K562 (cell line): Measurements from ENCODE around the gene AKNA. TPM values are rescaled to one million over a fixed set of nuclear protein-coding genes. Genes with fewer than 3 reads are reported as not detected.

Experiments
- ATAC-seq: fragments of 200-7000 bp; cut with Tn5 transposase; 3 replicates; pipeline ENCODE4 v1.9.1; 2020; ENCODE audit warnings: moderate library complexity
- BruUV-seq: library from RNA; stranded (reverse); fragments of 400-500 nt; replicated peaks from 2 replicates; lab custom pipeline; 2021; lab: Mats Ljungman, UMichigan
- CTCF ChIA-PET: fragments of 300-600 bp; formaldehyde crosslinking; extraction: SDS; loops from one replicate; lab custom pipeline; 2021; ENCODE audit warnings: low intra/inter-chr PET ratio; lab: Yijun Ruan, JAX
- POLR2A ChIA-PET: fragments of 300-600, 350-650 bp; sonication (Branson Sonifier 250); formaldehyde crosslinking; extraction: SDS; loops from one replicate; lab custom pipeline; 2021; ENCODE audit warnings: antibody characterized with exemption, inconsistent platforms; lab: Yijun Ruan, JAX
- DNase-seq, 4 experiments: peaks; one replicate each; pipeline versions ENCODE4 v3.0.0 to v3.0.0-alpha.2; 2011 to 2018; ENCODE audit warnings: low spot score in 3 of 4, mixed read lengths in 3 of 4; ENCODE audit errors: extremely low read depth in 1 of 4
- FAIRE-seq: peaks from 2 replicates; lab custom pipeline; 2011; peaks lifted over from hg19 to GRCh38; lab: Jason Lieb, UNC
- H2AFZ ChIP-seq: 2 replicates; pipeline ENCODE4 v1.6.0; 2011; ENCODE audit warnings: low read depth, low read length, control low read depth, inconsistent platforms
- H3K27ac ChIP-seq: fragments of 200-600 bp; 3 replicates; pipeline ENCODE4 v1.8.0; 2011; ENCODE audit warnings: low read depth, mild to moderate bottlenecking, control low read depth, inconsistent platforms, low read length, moderate library complexity, mixed read lengths; ENCODE audit errors: extremely low read depth
- H3K27me3 ChIP-seq, 2 experiments: fragments of 300-600 bp in 1 of 2; 2 replicates in 1 of 2; 3 replicates in 1 of 2; pipeline versions ENCODE4 v1.6.0 to v1.8.0; 2011; ENCODE audit warnings: inconsistent platforms in 2 of 2, low read length in 2 of 2, mild to moderate bottlenecking in 1 of 2, mixed read lengths in 1 of 2, moderate library complexity in 1 of 2; ENCODE audit not compliant: control insufficient read depth in 2 of 2, insufficient read depth in 2 of 2
- H3K36me3 ChIP-seq: fragments of 300-600 bp; 3 replicates; pipeline ENCODE4 v1.8.0; 2011; ENCODE audit warnings: mild to moderate bottlenecking, low read length, inconsistent platforms; ENCODE audit not compliant: control insufficient read depth, insufficient read depth
- H3K4me1 ChIP-seq, 2 experiments: fragments of 200-600 bp in 1 of 2; replicated peaks in 1 of 2; 2 replicates in 1 of 2; 3 replicates in 1 of 2; pipeline versions ENCODE4 v1.5.1 to v1.8.0; 2011; ENCODE audit warnings: inconsistent platforms in 2 of 2, low read length in 2 of 2, mild to moderate bottlenecking in 1 of 2, mixed read lengths in 1 of 2, moderate library complexity in 1 of 2; ENCODE audit not compliant: control insufficient read depth in 2 of 2, insufficient read depth in 2 of 2
- H3K4me2 ChIP-seq: 2 replicates; pipeline ENCODE4 v1.6.1; 2011; ENCODE audit warnings: low read length, control low read depth, inconsistent platforms, mixed read lengths; ENCODE audit not compliant: insufficient read depth
- H3K4me3 ChIP-seq: fragments of 200-600 bp; sonication (generic), shearing (Covaris generic); 2 replicates; pipeline ENCODE4 v1.5.1; 2016; ENCODE audit warnings: control low read depth, inconsistent platforms
- H3K79me2 ChIP-seq: fragments of 200-600 bp; 3 replicates; pipeline ENCODE4 v1.8.0; 2011; ENCODE audit warnings: low read length, inconsistent platforms; ENCODE audit not compliant: control insufficient read depth, insufficient read depth
- H3K9ac ChIP-seq, 2 experiments: 2 replicates each; pipeline versions ENCODE4 v1.6.0 to v1.6.1; 2011; ENCODE audit warnings: low read depth in 2 of 2, low read length in 2 of 2, control low read depth in 1 of 2, inconsistent platforms in 1 of 2, mild to moderate bottlenecking in 1 of 2, mixed read lengths in 1 of 2; ENCODE audit not compliant: insufficient read depth in 1 of 2
- H3K9me1 ChIP-seq: one replicate; pipeline ENCODE4 v1.6.0; 2011; ENCODE audit warnings: inconsistent platforms, mild to moderate bottlenecking, low read length, moderate library complexity; ENCODE audit not compliant: control insufficient read depth, insufficient read depth
- H3K9me3 ChIP-seq: replicated peaks from 2 replicates; pipeline ENCODE4 v1.5.1; 2011; ENCODE audit warnings: low read depth, low read length, inconsistent platforms; ENCODE audit not compliant: control insufficient read depth, insufficient read depth
- H4K20me1 ChIP-seq: replicated peaks from 2 replicates; pipeline ENCODE4 v1.6.1; 2011; ENCODE audit warnings: low read length, inconsistent platforms, mixed read lengths; ENCODE audit not compliant: control insufficient read depth, insufficient read depth
- CTCF ChIP-seq, 3 experiments: IDR thresholded peaks in 2 of 3; conservative IDR thresholded peaks in 1 of 3; 2 replicates each; pipeline ENCODE4 v1.5.1; 2011 to 2012; ENCODE audit warnings: low read length in 3 of 3, mild to moderate bottlenecking in 3 of 3, control low read depth in 2 of 3, improper control_type of control experiment in 1 of 3, inconsistent platforms in 1 of 3, low read depth in 1 of 3, mixed read lengths in 1 of 3, moderate library complexity in 1 of 3; ENCODE audit not compliant: insufficient read depth in 2 of 3
- U2AF1 ChIP-seq: fragments of 200-400 bp; formaldehyde crosslinking; optimal IDR thresholded peaks from 2 replicates; pipeline ENCODE3; 2017; ENCODE audit warnings: mild to moderate bottlenecking, low read depth, low read length, moderate library complexity
- WGBS: fragments of 100-300 bp; shearing (Covaris generic); methylation state at CpG from one replicate; pipeline ENCODE4 v1.1.6; 2016; ENCODE audit warnings: low coverage, mixed read lengths; ENCODE audit not compliant: insufficient coverage; ENCODE audit errors: missing lambda C conversion rate; 5-methylcytosine and 5-hydroxymethylcytosine counted together
- in situ Hi-C: fragments of 300-500 bp; cut with MboI; formaldehyde crosslinking; loops from 4 replicates; pipeline ENCODE4 v1.15.0; 2018; ENCODE audit warnings: inconsistent platforms, mixed read lengths
- intact Hi-C: fragments of 100-400 bp; cut with micrococcal nuclease; formaldehyde crosslinking; loops from 2 replicates; pipeline ENCODE4 v1.14.2; 2022
- polyA plus RNA-seq, 8 experiments: library from polyadenylated mRNA; depleted of rRNA in 4 of 8; stranded (reverse) in 5 of 8; unstranded in 3 of 8; fragments of >200 nt; fragmentation: Nextera tagmentation in 2 of 8; fragmentation: Illumina TruSeq in 1 of 8; extraction: Ambion mirVana in 2 of 8; extraction: Trizol in 1 of 8; gene quantifications; 2 replicates each; pipeline versions ENCODE4 v1.2.1 to v1.2.3, GENCODE V29; 2011 to 2014; ENCODE audit warnings: inconsistent platforms in 1 of 8, missing spikeins in 1 of 8
- total RNA-seq, 7 experiments: library from RNA; depleted of rRNA in 6 of 7; stranded (reverse); fragments of >200 nt in 6 of 7; fragmentation: Illumina TruSeq in 2 of 7; extraction: Trizol in 2 of 7; gene quantifications; 2 replicates each; pipeline versions ENCODE4 v1.2.1 to v1.2.3, GENCODE V29; 2011 to 2021; ENCODE audit warnings: low replicate concordance in 1 of 7

Gene AKNA
- total and polyA plus RNA-seq, 9 of the 15 experiments (the other 6 are each of a cell fraction or from before 2014, with no cell fraction given), result 0.29 to 20.5 (median 3.9) TPM

- H3K4me3 ChIP-seq, result no peak overlapping the region
- peak; percentile 54; the same call in 2 of the 3 replicates for ATAC-seq
- H3K4me1 ChIP-seq, result no peaks in the 10 kb centered on the region
- ChIA-PET CTCF (no interaction called here), POLR2A (interaction anchor here (1.2 kb wide), 1 partner anchor 260 kb away, joined by 4 read pairs; no protein-coding TSS in a partner anchor)
- H4K20me1 ChIP-seq, result 0 out of 2 replicates have a peak, but pooled peaks cover 2% of the 10 kb centered on the region
- H3K27me3 ChIP-seq, result no peaks in the 10 kb centered on the region
- intact Hi-C loops, result no loop called here
- no peak overlapping the region for H3K9ac ChIP-seq
- BruUV-seq, result no TSS peak
- TF ChIP-seq CTCF (IDR thresholded peaks at IDR 0.05 in 2 of 3, conservative IDR thresholded peaks at IDR 0.05 in 1 of 3; ENCODE audit: insufficient read depth in 2 of 3, low read depth in 1 of 3, low read length in 3 of 3), result 0 out of 6 replicates have a peak, but pooled peaks of 1 of the 3 experiments have one; percentile 10
- TF ChIP-seq U2AF1, result no peak
- TF ChIP-seq, all 486 proteins: peak for 1
- FAIRE-seq (no peak), DNase-seq (no peak)
- Histone ChIP-seq H3K27ac (no peak overlapping the region), H3K79me2 (no peaks in the 10 kb centered on the region), H2AFZ (peak overlapping the region; percentile 40; the same call in 1 of the 2 replicates), H3K36me3 (0 out of 3 replicates have a peak, but pooled peaks cover 3% of the 10 kb centered on the region), H3K4me2 (no peak overlapping the region), H3K9me3 (no peaks in the 10 kb centered on the region), H3K9me1 (no peaks in the 10 kb centered on the region)
- WGBS, result 54% methylated on average over 3 of the region's 3 CpGs
- in situ Hi-C loops, result loop anchor here (5.0 kb wide), 1 partner anchor 595 kb away; no protein-coding TSS in a partner anchor
Measured at GRCh38 chr9:114417511-114417910, 29.7 kb upstream of the AKNA start.
